Coronary artery (tissue), 2 donors: ENCODE results near the gene USP17L15.
A peak's percentile ranks its signal among the peaks of the same experiment; 100 is the strongest.
"Not testable (repeated sequence)": the region's sequence is repeated elsewhere in the genome, so short reads cannot be mapped to it uniquely, and the experiment has no call there.

Experiments used
- DNase-seq: peaks from one replicate; pipeline ENCODE4 v3.0.0-alpha.2; 2017; ENCODE audit warnings: low spot score
- H3K27ac ChIP-seq, 2 donors: fragments of 200-600 bp; sonication (generic); one replicate each; pipeline ENCODE4 v1.5.1; 2016 to 2019
- H3K4me3 ChIP-seq: fragments of 200-600 bp; sonication (generic); 2 replicates; pipeline ENCODE4 v1.5.1; 2016; ENCODE audit warnings: mild to moderate bottlenecking, moderate library complexity

USP17L15 gene

GRCh38 chr4:9234085-9234484 is at the start of gene USP17L15:
TSS of gene USP17L15 (plus strand) at chr4:9234385. CDS start at chr4:9234385, 0 bp downstream.
- not testable (repeated sequence) for H3K4me3 ChIP-seq, H3K27ac ChIP-seq, DNase-seq

- H3K4me3 ChIP-seq, DNase-seq, H3K27ac ChIP-seq: not testable (repeated sequence)
These were observed 23.8 kb upstream of the USP17L15 start, which contains the start of gene USP17L10 for GRCh38 chr4:9210357-9210756. TSS of gene USP17L10 (plus strand) at chr4:9210657. CDS start at chr4:9210657, 0 bp downstream.

GRCh38 chr4:9214701-9215100 is 19.5 kb upstream of the USP17L15 start:
- not testable (repeated sequence) for H3K4me3 ChIP-seq, DNase-seq

GRCh38 chr4:9215105-9215504 is 19.1 kb upstream of the USP17L15 start, which contains the start of gene USP17L11:
TSS of gene USP17L11 (plus strand) at chr4:9215405. CDS start at chr4:9215405, 0 bp downstream.
- not testable (repeated sequence) for DNase-seq, H3K27ac ChIP-seq, H3K4me3 ChIP-seq

More at GRCh38 chr4:9214701-9215100, 19.5 kb upstream of the USP17L15 start:
- not testable (repeated sequence) for H3K27ac ChIP-seq

GRCh38 chr4:9219852-9220251 is 14.3 kb upstream of the USP17L15 start, which contains the start of gene USP17L12:
TSS of gene USP17L12 (plus strand) at chr4:9220152. CDS start at chr4:9220152, 0 bp downstream.
- not testable (repeated sequence) for DNase-seq, H3K27ac ChIP-seq, H3K4me3 ChIP-seq

GRCh38 chr4:9224596-9224995 is 9.6 kb upstream of the USP17L15 start, which contains the start of gene USP17L13:
TSS of gene USP17L13 (plus strand) at chr4:9224896. CDS start at chr4:9224896, 0 bp downstream.
- not testable (repeated sequence) for H3K27ac ChIP-seq, H3K4me3 ChIP-seq, DNase-seq

- DNase-seq, H3K27ac ChIP-seq, H3K4me3 ChIP-seq: not testable (repeated sequence)
These were observed 3.9 kb upstream of the USP17L15 start for GRCh38 chr4:9230249-9230648.

GRCh38 chr4:9238461-9238860 is 4.3 kb downstream of the USP17L15 start:
- DNase-seq = peak; percentile 40
- not testable (repeated sequence) for H3K27ac ChIP-seq

GRCh38 chr4:9243579-9243978 is 9.4 kb downstream of the USP17L15 start, which contains the start of gene USP17L17:
TSS of gene USP17L17 (plus strand) at chr4:9243879. CDS start at chr4:9243879, 0 bp downstream.
- not testable (repeated sequence) for H3K27ac ChIP-seq, DNase-seq, H3K4me3 ChIP-seq

More at GRCh38 chr4:9238461-9238860, 4.3 kb downstream of the USP17L15 start:
- H3K4me3 ChIP-seq = not testable (repeated sequence)

GRCh38 chr4:9247953-9248680 is 13.9 kb downstream of the USP17L15 start, which contains the start of gene USP17L18:
TSS of gene USP17L18 (plus strand) at chr4:9248630. CDS start at chr4:9248630, 0 bp downstream.
- not testable (repeated sequence) for H3K27ac ChIP-seq, H3K4me3 ChIP-seq
- peak; percentile 41 for DNase-seq

GRCh38 chr4:9253078-9253477 is 18.9 kb downstream of the USP17L15 start, which contains the start of gene USP17L19:
TSS of gene USP17L19 (plus strand) at chr4:9253378. CDS start at chr4:9253378, 0 bp downstream.
- not testable (repeated sequence) for DNase-seq, H3K27ac ChIP-seq, H3K4me3 ChIP-seq

GRCh38 chr4:9257824-9258223 is 23.6 kb downstream of the USP17L15 start, which contains the start of gene USP17L20:
TSS of gene USP17L20 (plus strand) at chr4:9258124. CDS start at chr4:9258124, 0 bp downstream.
- DNase-seq, H3K27ac ChIP-seq, H3K4me3 ChIP-seq: not testable (repeated sequence)

GRCh38 chr4:9262572-9262971 is 28.4 kb downstream of the USP17L15 start, which contains the start of gene USP17L21:
TSS of gene USP17L21 (plus strand) at chr4:9262872. CDS start at chr4:9262872, 0 bp downstream.
- H3K27ac ChIP-seq, H3K4me3 ChIP-seq, DNase-seq: not testable (repeated sequence)

GRCh38 chr4:9267319-9267718 is 33.1 kb downstream of the USP17L15 start, which contains the start of gene USP17L22:
TSS of gene USP17L22 (plus strand) at chr4:9267619. CDS start at chr4:9267619, 0 bp downstream.
- not testable (repeated sequence) for H3K27ac ChIP-seq, H3K4me3 ChIP-seq, DNase-seq

GRCh38 chr4:9271719-9272118 is 37.5 kb downstream of the USP17L15 start:
- not testable (repeated sequence) for H3K4me3 ChIP-seq, H3K27ac ChIP-seq, DNase-seq
